Adipocyte (in vitro differentiated cells): ENCODE measurements around the gene UBTD2.

Experiments used
- DNase-seq: peaks from one replicate; pipeline ENCODE4 v3.0.0-alpha.2; 2015; ENCODE audit warnings: low read depth
- H3K27me3 ChIP-seq: replicated peaks from 2 replicates; pipeline ENCODE4 v1.7.0; 2013; ENCODE audit warnings: mild to moderate bottlenecking, low read length, moderate library complexity; ENCODE audit not compliant: control insufficient read depth, insufficient read depth
- H3K36me3 ChIP-seq: 2 replicates; pipeline ENCODE4 v1.7.0; 2013; ENCODE audit warnings: low read length, mild to moderate bottlenecking, moderate library complexity; ENCODE audit not compliant: control insufficient read depth, insufficient read depth, severe bottlenecking
- H3K4me1 ChIP-seq: 2 replicates; pipeline ENCODE4 v1.7.0; 2013; ENCODE audit warnings: mild to moderate bottlenecking, low read length, moderate library complexity; ENCODE audit not compliant: control insufficient read depth, insufficient read depth
- H3K4me3 ChIP-seq: 2 replicates; pipeline ENCODE4 v1.7.0; 2013; ENCODE audit warnings: mild to moderate bottlenecking, low read length, moderate library complexity
- H3K9ac ChIP-seq: 2 replicates; pipeline ENCODE4 v1.7.0; 2013; ENCODE audit warnings: mild to moderate bottlenecking, low read length, moderate library complexity
- H3K9me3 ChIP-seq: 2 replicates; pipeline ENCODE4 v1.7.0; 2013; ENCODE audit warnings: mild to moderate bottlenecking, low read length, moderate library complexity; ENCODE audit not compliant: control insufficient read depth

The UBTD2 gene

DNA sequence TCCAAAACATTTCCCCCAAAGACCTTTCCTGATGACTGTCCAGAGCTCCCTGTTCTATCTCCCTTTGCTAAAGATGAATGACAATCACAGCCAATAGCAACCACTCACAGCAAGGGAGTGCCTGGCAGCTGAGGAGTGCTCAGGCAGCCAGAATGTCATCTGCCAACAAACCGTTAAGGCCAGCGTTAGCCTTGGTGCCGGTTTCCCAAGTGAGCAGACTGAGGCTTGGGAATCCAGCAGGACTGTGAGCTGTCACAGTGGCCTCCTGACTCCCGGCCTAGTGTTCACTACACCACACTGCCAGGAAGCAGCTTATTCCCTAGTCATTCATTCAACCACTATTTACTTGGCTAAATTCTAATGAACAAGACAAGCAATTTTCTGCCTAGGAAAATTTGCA is 120.2 kb downstream of the UBTD2 start:
- Histone ChIP-seq H3K36me3 (no peaks in the 10 kb centered on the region), H3K27me3 (no peaks in the 10 kb centered on the region), H3K4me1 (peaks cover 31% of the 10 kb centered on the region), H3K4me3 (no peak overlapping the region), H3K9ac (peak overlapping the region; percentile 47), H3K9me3 (no peaks in the 10 kb centered on the region)
- no peak for DNase-seq

DNA sequence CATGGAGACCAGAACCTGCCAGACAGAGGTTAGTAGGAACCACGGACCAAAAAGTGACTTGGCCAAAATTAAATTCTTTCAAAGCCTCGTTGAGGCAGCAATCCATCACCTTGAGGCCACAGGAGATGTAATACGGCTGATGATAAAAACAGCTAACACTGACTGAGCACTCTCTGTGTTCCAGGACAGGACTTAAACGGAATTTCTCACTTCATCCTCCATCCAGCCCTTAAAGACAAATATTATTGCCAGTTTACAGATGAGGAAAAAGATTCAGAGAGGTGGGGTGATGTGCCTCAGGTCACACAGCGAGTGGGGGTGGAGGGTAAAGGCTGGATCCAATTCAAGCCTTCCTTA is 120.6 kb downstream of the UBTD2 start:
- no peak for DNase-seq
- peaks cover 2% of the 10 kb centered on the region for H3K36me3 ChIP-seq
- no peaks in the 10 kb centered on the region for H3K9me3 ChIP-seq
- peaks cover 31% of the 10 kb centered on the region for H3K4me1 ChIP-seq
- peak overlapping the region; percentile 24 for H3K9ac ChIP-seq
- no peak overlapping the region for H3K4me3 ChIP-seq
- H3K27me3 ChIP-seq: no peaks in the 10 kb centered on the region

DNA sequence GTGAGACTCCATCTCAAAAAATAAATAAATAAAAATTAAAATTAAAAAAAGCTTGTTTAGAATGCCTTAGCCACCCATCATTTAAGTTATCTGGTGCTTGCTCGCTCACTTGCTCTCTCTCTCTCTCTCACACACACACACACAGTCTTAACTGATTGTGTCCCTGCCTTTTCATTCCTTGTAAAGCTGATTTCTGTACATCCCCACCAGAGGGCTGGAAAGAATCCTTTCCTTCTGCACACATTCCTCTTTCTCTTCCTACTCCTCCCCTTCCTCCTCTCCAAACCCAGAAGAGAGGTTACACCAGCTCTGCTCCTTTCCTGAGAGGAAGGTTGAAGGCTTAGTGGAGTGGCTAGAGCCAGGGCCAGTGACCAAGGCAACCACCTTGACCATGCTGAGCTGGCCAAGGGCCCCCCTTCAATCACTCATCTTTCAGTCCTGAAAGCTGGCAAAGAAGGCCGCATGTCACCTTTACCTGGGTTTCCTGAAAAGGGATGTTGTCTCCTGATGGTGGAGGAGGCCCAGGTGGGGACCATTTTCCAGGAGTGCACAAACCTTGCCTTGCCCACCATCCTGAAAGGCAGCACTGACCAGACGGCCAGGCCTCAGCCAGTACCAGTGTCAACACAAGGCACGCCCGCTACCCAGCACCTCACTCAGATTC is 121.1 kb downstream of the UBTD2 start:
- H3K4me1 ChIP-seq: peaks cover 31% of the 10 kb centered on the region
- no peak overlapping the region for H3K9ac ChIP-seq
- peaks cover 7% of the 10 kb centered on the region for H3K36me3 ChIP-seq
- H3K27me3 ChIP-seq: no peaks in the 10 kb centered on the region
- no peaks in the 10 kb centered on the region for H3K9me3 ChIP-seq
- DNase-seq: peak; percentile 32
- H3K4me3 ChIP-seq: no peak overlapping the region

GRCh38 chr5:172160506-172160905 is 123.1 kb downstream of the UBTD2 start:
- no peak for DNase-seq
- H3K27me3 ChIP-seq: no peaks in the 10 kb centered on the region
- H3K9ac ChIP-seq: no peak overlapping the region
- peaks cover 30% of the 10 kb centered on the region for H3K4me1 ChIP-seq
- H3K9me3 ChIP-seq: no peaks in the 10 kb centered on the region
- no peak overlapping the region for H3K4me3 ChIP-seq
- peaks cover 16% of the 10 kb centered on the region for H3K36me3 ChIP-seq
